GM13976 (cell line): ENCODE results near the gene HOXB1.

Source experiments
- DNase-seq: peaks from one replicate; pipeline ENCODE4 v3.0.0; 2012; ENCODE audit warnings: low spot score
- CTCF ChIP-seq: IDR thresholded peaks from 2 replicates; pipeline ENCODE4 v1.5.1; 2012; ENCODE audit warnings: borderline replicate concordance, mild to moderate bottlenecking; ENCODE audit not compliant: insufficient read depth; ENCODE audit errors: extremely low read depth, missing control alignments, control extremely low read depth
- in situ Hi-C: fragments of 300-500 bp; cut with MboI; formaldehyde crosslinking; loops from one replicate; pipeline ENCODE4 v1.12.0; 2022; ENCODE audit warnings: low sequenced_read_pairs, mixed read lengths, inconsistent platforms; ENCODE audit not compliant: unreplicated experiment

The HOXB1 gene

GRCh38 chr17:48567646-48568354 lies 37.0 kb upstream of the HOXB1 start:
- in situ Hi-C loops = no loop called here
- no peak for DNase-seq
- TF ChIP-seq CTCF = no peak

GRCh38 chr17:48567209-48567608 lies 36.4 kb upstream of the HOXB1 start:
- no peak for DNase-seq
- in situ Hi-C loops = no loop called here
- no peak for TF ChIP-seq CTCF

GRCh38 chr17:48566717-48567116 lies 35.9 kb upstream of the HOXB1 start:
- in situ Hi-C loops = no loop called here
- no peak for TF ChIP-seq CTCF

GRCh38 chr17:48565925-48566710 lies 35.3 kb upstream of the HOXB1 start:
- no peak for DNase-seq
- in situ Hi-C loops = no loop called here
- no peak for TF ChIP-seq CTCF

More at GRCh38 chr17:48566717-48567116, 35.9 kb upstream of the HOXB1 start:
- no peak for DNase-seq

- in situ Hi-C loops = no loop called here
- TF ChIP-seq CTCF = no peak
- DNase-seq = no peak
These were observed 34.3 kb upstream of the HOXB1 start for GRCh38 chr17:48565022-48565554.

- DNase-seq = no peak
- in situ Hi-C loops = no loop called here
- TF ChIP-seq CTCF = no peak
These were observed 33.6 kb upstream of the HOXB1 start for GRCh38 chr17:48564188-48565021.
